Embryonic facial prominence (tissue), 1 donor: Measurements from ENCODE around the gene ARHGEF28.

Source experiments
- DNase-seq: peaks from one replicate; pipeline ENCODE4 v3.0.0-alpha.2; 2016; ENCODE audit errors: extremely low spot score

Gene ARHGEF28

DNA sequence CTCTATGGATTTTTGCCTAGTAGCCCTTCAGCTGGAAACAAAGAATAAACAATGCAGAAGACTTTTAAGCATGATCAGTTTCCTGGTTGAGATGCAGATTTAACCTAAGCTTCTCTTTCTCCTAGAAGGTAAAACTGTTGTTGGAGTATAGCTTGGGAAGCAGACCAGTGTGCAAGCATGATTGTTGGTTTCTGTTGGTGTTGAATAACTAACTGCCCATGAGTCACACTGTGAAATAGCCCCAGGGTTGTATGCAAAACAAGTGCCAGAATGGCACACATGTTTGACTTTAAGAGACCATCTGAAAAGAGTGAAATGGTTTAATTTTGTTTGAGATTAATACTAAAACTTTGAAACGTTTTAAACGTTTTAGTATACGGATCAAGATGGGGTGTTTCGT, 227.1 kb downstream of the ARHGEF28 start:
- no peak for DNase-seq

- no peak for DNase-seq
Measured at GRCh38 chr5:73856997-73857396, 231.0 kb downstream of the ARHGEF28 start.

DNA sequence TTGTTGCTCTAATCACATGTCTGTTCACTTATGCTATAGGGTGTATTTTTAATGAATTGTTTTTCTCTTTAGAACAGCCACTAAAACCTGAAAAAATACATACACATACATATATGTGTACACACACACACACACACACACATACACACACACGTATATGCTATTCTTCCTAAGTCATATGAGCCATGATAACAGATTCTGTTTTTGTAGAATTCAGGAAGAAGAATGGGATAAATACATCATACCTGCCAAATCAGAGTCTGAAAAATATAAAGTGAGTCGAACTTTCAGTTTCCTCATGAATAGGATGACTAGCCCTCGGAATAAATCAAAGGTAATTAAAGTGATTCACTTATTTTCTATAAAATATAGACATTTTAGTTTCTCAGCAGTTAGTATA, 231.4 kb downstream of the ARHGEF28 start:
- DNase-seq: no peak

DNA sequence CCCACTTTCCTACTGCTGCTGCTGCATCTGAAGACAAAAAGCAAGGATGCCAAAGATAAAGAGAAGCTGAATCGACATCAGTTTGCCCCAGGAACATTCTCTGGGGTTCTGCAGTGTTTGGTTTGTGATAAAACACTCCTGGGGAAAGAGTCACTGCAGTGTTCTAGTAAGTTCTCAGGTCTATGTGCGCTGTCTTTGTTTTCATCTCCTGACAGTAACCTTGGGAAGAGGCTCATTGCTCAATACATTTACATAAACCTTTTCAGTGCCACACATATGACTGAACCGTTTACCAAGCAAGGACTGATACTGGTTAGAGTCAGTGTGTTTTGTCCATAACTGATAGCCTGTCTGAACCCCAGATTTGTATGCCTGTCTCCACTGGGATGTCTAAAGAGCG, 232.1 kb downstream of the ARHGEF28 start:
- no peak for DNase-seq

- DNase-seq: no peak
Measured at GRCh38 chr5:73858776-73859175, 232.8 kb downstream of the ARHGEF28 start.

DNA sequence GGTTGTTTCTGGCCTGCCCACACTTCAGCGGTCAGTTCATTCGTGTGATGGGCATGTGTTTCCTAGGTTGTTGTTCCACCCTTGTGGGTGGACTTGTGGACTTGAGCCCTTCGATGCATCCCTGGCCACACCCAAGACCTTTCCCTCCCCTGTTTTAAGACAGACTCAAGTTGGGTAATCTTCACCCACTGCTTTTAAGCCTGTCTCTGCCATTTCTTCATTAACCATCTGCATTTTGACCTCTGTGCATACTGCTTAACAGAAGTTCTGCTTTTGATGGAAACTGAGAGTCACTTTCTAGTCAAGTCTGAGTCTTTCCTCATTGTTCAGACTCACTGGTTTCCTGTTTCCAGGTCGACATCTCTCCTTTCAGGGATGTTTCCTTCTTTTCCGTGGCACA, 233.7 kb downstream of the ARHGEF28 start:
- no peak for DNase-seq

DNA sequence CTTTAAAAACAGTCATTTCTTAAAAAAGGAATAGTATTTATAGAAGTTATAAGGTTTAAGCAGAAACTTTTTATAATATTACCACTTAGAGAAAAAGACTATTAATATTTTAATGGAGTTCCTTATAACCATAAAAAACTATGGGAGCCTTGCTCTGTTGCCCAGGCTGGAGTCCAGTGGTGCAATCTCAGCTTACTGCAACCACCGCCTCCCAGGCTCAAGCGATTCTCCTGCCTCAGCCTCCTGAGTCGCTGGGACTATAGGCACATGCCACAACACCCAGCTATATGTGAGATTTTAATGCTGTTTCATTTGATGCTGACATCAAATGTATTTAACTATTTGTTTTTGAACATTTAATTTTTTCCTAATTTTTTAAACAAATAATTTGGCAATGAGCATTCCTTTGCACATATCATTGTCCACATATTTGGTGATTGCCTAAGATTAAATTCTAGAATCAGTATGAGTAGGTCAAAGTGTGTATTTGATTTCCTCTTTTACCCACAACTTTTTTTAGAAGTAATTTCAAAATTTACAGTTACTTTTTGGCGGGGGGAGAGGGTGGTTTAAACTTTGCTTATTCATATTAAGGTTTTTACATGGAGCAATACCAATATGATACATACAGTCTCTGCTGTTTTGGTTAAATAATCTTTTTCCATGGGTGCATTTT, 235.5 kb downstream of the ARHGEF28 start:
- no peak for DNase-seq

- no peak for DNase-seq
Measured at GRCh38 chr5:73862796-73863195, 236.8 kb downstream of the ARHGEF28 start.

GRCh38 chr5:73863876-73864275, 237.9 kb downstream of the ARHGEF28 start:
- DNase-seq: no peak

DNA sequence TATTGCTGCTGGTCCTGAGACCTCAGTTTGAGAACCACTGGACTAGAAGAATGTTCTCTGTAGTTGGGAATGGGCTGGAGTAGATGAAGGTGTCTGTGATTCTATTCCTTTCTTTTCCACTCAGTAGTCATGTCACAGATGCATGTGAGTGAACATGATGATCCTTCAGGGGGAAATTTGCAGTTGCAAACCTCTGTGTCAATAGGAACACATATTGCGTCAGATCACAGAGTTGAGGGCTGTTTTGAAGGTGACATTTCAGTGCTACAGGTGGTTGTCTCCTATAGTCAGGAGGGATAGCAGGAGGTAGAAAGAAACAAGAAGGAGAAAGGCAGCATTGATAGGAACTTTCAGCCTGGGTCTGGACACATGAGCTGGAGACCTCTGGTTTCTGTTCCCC, 239.3 kb downstream of the ARHGEF28 start:
- DNase-seq: no peak

GRCh38 chr5:73867345-73868335, 241.6 kb downstream of the ARHGEF28 start:
- DNase-seq: no peak

GRCh38 chr5:73883646-73884045, 257.6 kb downstream of the ARHGEF28 start:
- no peak for DNase-seq

GRCh38 chr5:73887688-73888087, 261.7 kb downstream of the ARHGEF28 start:
- no peak for DNase-seq

- DNase-seq: no peak
Measured at GRCh38 chr5:73890569-73890968, 264.6 kb downstream of the ARHGEF28 start.

DNA sequence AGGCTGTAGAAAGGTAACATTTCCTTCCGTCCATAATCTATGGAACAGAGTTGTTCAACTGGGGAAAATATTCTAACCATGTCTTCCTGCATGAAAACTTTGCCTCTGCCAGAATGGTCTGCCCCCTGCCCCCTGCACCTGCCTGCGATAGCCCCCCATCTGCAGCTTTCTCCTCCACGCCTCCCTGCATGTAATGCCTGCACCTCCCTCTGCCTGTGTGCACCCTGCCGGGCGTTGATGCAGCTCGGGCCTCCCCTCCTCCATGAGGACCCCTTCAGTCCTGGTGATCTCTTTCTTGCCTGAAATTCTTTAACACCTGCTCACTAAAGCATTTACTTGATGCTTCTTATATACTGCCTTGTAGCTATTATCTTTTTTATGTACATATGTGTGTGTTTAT, 266.2 kb downstream of the ARHGEF28 start:
- DNase-seq: no peak

DNA sequence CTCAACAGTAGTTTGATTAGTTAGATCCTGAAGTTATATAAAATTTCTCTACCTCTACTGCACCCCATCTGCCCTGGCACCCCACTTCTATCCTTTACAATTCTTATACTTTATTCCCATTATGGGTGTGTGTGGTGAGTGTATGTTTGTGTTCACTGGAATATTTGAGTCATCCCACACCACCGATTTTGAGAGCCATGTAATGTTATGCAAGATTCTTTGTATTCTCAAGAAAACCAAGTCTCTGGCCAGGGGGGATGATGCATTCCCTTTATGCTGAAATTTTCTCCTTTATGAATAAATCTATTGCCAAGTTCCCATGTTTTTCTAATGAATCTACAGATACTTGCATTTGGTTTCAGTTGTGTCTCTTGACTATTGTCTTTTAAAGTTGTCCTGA, 266.8 kb downstream of the ARHGEF28 start:
- DNase-seq: no peak

- DNase-seq: no peak
Measured at GRCh38 chr5:73893813-73894212, 267.8 kb downstream of the ARHGEF28 start.

DNA sequence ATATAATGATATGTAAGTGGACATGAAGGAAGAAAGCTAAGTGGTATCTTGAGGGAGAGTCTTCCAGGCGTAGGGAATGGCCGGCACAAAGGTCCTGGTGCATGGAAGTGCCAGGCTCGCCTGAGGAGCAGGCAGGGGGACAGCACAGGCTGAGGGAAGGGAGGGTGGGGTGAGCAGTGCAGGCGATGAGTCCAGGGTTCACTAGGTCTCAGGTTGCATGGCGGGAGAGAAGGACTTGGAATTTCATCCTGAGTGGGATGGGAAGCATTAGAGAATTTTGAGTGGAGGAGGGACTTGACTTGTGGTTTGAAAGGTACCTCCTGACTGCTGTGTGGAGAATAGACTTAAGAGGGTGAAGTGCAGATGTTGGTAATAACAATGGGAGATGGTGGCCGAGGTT, 268.9 kb downstream of the ARHGEF28 start:
- no peak for DNase-seq

GRCh38 chr5:73895471-73895870, 269.5 kb downstream of the ARHGEF28 start:
- no peak for DNase-seq

- no peak for DNase-seq
Measured at GRCh38 chr5:73896097-73896496, 270.1 kb downstream of the ARHGEF28 start.

DNA sequence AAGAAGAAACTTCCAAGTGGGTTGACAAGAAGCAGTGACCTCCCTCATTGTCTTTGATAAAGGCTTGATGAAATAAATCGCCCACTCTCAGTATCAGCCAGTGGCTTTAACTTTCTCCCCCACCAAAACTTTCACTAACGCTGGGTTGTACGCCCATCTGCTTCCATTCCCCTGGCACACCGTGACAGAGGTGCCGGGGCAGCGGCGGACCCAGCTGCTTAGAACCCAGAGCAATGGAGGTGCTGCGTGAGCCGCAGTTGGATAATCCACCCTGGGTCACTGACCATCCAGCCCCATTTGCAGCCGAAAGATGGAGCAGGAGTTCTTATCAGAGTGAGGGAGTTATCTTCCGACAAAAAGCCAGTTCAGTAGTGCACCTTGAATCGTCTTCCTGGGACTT, 270.7 kb downstream of the ARHGEF28 start:
- no peak for DNase-seq

- no peak for DNase-seq
Measured at GRCh38 chr5:73897893-73898292, 271.9 kb downstream of the ARHGEF28 start.

GRCh38 chr5:73899055-73899454, 273.1 kb downstream of the ARHGEF28 start:
- no peak for DNase-seq
